Muscle layer of duodenum (tissue), 2 donors: Measurements from ENCODE around the gene USP3.
A peak's percentile ranks its signal among the peaks of the same experiment; 100 is the strongest.

Experiments used
- H3K27ac ChIP-seq: one replicate; pipeline ENCODE4 v1.7.0; 2013; ENCODE audit warnings: mild to moderate bottlenecking, low read length
- H3K27me3 ChIP-seq: one replicate; pipeline ENCODE4 v1.7.0; 2013; ENCODE audit warnings: low read depth, mild to moderate bottlenecking, control low read depth, low read length
- H3K36me3 ChIP-seq, 2 donors: one replicate each; pipeline ENCODE4 v1.7.0; 2013; ENCODE audit warnings: low read length in 2 of 2, control low read depth in 1 of 2, mild to moderate bottlenecking in 1 of 2; ENCODE audit not compliant: insufficient read depth in 2 of 2, control insufficient read depth in 1 of 2
- H3K4me1 ChIP-seq, 2 donors: one replicate each; pipeline ENCODE4 v1.7.0; 2013; ENCODE audit warnings: low read length in 2 of 2, mild to moderate bottlenecking in 2 of 2, control low read depth in 1 of 2, moderate library complexity in 1 of 2; ENCODE audit not compliant: insufficient read depth in 2 of 2, control insufficient read depth in 1 of 2
- H3K4me3 ChIP-seq, 2 donors: one replicate each; pipeline ENCODE4 v1.7.0; 2013; ENCODE audit warnings: low read length in 2 of 2, low read depth in 1 of 2, mild to moderate bottlenecking in 1 of 2
- H3K9me3 ChIP-seq, 2 donors: one replicate each; pipeline ENCODE4 v1.7.0; 2013; ENCODE audit warnings: low read length in 2 of 2, control low read depth in 1 of 2, mild to moderate bottlenecking in 1 of 2; ENCODE audit not compliant: control insufficient read depth in 1 of 2
- donor health status: healthy.

The USP3 gene

DNA sequence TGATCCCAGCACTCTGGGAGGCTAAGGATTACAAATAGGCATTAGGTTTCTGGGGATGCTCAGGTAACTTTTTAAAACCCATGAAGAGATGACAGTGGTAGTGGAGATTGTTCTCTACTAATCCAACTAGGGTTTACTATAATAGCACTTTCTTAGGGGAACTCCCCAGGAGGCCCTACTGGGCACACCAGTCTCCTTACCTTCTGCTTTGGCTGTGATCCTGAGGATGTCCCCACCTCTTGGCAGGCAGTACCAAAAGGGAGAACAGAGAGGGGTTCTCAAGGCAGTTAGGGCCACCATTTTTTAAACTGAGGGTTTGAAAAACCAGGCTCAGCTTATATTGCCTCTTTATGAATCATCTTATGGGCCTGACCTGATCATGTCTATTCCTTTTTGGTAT, 77.8 kb downstream of the USP3 start:
- Histone ChIP-seq H3K4me1 (peaks cover 0 to 3% of the 10 kb centered on the region in 2 donors), H3K4me3 (no peak overlapping the region), H3K27me3 (no peaks in the 10 kb centered on the region), H3K36me3 (peaks cover 16 to 26% of the 10 kb centered on the region in 2 donors), H3K9me3 (no peaks in the 10 kb centered on the region), H3K27ac (no peak overlapping the region)

DNA sequence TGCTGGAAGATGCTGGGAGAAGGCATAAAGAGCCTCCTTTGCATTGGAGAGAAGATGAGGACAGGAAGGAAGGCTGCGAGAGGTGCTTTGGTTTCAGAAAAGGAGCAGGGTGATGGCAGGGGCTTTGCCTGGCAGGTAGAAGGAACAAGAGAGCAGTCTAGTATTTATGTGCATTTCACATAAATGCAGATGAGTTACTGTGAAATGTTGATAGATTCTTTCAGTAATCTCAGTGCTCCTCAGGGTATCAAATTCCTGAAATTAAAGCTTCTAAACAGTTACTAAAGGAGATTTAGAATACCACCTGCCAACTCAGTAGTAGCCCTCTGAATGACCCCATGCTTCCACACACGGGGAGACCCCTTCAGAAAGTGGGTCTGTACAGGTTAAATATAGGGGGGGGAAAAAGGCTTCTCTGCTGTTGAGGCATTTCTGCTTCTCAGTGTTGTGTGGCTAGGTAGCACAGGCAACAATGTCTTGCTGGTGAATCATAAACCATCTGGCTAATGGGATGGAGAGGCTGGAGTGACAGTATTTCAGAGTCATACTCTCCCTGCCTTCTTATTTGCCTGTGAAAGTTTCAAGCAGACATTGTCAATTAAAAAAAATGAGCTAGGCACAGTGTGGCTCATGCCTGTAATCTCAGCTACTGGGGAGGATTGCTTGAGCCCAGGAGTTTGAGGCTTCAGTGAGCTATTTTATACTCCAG, 78.5 kb downstream of the USP3 start:
- peaks cover 0 to 7% of the 10 kb centered on the region in 2 donors for H3K4me1 ChIP-seq
- no peak overlapping the region for H3K4me3 ChIP-seq
- H3K27me3 ChIP-seq, result no peaks in the 10 kb centered on the region
- H3K9me3 ChIP-seq, result no peaks in the 10 kb centered on the region
- H3K27ac ChIP-seq, result no peak overlapping the region
- H3K36me3 ChIP-seq, result peaks cover 16 to 26% of the 10 kb centered on the region in 2 donors

DNA sequence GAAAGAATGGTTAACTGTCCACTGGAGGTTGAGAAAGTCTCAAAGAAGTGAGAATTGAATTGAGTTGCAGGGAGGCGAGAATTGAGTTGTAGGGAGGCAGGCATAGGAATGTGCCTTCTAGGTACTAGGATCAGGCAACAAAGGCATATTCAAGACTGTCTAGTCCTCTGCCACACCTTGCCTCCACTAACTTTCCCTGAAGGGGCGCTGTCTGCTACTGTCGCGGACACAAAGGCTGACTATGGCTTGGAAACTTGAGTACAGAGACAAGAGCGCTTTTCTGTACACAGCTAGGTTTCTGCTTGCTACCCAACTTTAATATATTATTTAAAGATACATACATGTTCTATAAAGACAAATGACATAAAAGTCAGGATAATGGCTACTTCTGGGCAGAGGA, 82.4 kb downstream of the USP3 start:
- no peak overlapping the region for H3K27ac ChIP-seq
- H3K4me1 ChIP-seq, result peaks cover 0 to 9% of the 10 kb centered on the region in 2 donors
- peaks cover 42 to 56% of the 10 kb centered on the region in 2 donors for H3K36me3 ChIP-seq
- H3K9me3 ChIP-seq, result no peaks in the 10 kb centered on the region
- no peaks in the 10 kb centered on the region for H3K27me3 ChIP-seq
- no peak overlapping the region for H3K4me3 ChIP-seq

DNA sequence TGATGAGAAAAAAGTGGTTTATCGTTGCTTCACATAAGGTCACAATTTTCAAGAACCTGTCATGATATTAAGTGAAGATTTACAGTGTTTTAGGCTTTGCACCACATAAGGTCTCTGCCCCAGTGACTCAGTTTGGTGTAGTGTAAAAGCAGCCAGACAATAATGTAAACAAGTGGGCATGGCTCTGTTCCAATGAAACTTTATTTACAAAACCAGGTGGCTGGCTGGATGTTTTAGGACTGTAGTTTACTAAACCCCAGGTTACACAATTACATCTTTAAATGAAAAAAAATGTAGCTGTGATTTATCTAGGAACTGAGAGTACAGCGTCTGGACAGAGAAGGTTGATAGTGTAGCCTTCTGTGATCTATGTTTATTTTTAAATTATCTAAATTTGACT, 83.1 kb downstream of the USP3 start:
- Histone ChIP-seq H3K4me3 (no peak overlapping the region), H3K27me3 (no peaks in the 10 kb centered on the region), H3K27ac (no peak overlapping the region), H3K4me1 (peaks cover 0 to 9% of the 10 kb centered on the region in 2 donors), H3K9me3 (no peaks in the 10 kb centered on the region), H3K36me3 (peaks cover 39 to 53% of the 10 kb centered on the region in 2 donors)

DNA sequence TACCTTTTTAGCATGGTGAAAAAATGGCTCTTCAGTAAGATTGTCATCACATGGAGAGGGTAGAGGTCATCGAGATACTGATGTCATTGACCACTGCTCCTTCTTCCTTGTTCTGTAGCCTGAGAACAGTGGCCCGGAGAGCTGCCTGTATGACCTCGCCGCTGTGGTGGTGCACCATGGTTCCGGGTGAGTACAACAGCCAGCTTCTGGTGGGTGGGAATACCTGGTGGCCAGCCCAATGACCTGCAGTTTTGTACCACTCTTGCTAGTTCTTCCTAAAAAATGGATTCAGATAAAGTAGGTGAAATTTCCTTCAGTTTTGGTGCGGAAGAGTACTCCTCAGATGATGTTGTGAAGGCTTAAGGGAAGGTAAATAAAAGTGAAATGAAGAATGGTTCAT, 84.4 kb downstream of the USP3 start:
- peaks cover 41 to 49% of the 10 kb centered on the region in 2 donors for H3K36me3 ChIP-seq
- H3K4me1 ChIP-seq, result peaks cover 0 to 9% of the 10 kb centered on the region in 2 donors
- H3K27ac ChIP-seq, result no peak overlapping the region
- H3K9me3 ChIP-seq, result no peaks in the 10 kb centered on the region
- no peak overlapping the region for H3K4me3 ChIP-seq
- no peaks in the 10 kb centered on the region for H3K27me3 ChIP-seq

DNA sequence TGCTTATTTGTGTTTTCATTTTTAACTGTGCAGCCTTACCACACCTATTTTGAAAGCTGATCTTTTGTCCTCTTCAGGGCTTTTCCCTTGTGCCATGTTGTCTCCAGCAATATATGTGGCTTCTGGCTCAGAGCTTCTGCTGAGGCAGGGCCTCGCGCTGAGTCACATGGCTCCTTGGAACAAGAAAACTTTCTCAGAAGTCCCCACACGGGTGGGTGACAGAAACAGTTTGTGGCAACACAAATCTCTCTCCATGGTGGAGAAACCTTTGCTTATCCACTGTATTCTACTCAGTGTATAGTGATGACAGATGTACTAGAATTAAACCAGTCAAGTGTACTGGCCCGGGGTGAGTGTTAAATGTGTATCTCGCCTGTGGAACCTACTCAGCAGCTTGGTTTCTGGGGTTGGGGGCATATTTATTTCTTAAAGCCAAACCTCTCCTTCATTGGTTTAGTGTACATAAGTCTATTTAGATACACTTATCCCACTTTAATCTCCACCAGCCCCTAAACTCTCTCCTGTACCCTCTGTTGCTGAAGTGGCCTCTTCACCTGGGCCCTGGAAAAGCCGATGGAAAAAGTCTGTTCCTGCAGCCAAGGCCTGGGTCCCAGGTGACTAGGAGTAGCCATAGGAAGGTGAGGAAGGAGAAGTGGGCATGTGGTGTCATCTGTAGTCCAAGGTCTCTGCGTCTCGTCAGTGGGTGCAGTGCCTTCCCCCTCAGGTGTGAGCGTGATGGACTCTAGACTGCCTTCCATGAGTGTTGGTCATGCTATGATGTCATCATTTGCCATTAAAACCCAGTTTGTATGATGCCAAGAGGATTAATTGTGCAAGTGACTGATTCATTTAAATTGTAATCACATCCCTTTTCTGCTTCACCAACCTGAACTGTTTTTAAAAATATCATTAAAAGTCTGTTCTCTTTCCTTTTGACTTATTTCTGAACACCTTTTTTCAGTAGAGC, 89.6 kb downstream of the USP3 start:
- Histone ChIP-seq H3K9me3 (no peaks in the 10 kb centered on the region), H3K27ac (no peak overlapping the region), H3K4me1 (peaks cover 14 to 15% of the 10 kb centered on the region in 2 donors), H3K27me3 (no peaks in the 10 kb centered on the region), H3K36me3 (peaks cover 28 to 35% of the 10 kb centered on the region in 2 donors), H3K4me3 (no peak overlapping the region)

DNA sequence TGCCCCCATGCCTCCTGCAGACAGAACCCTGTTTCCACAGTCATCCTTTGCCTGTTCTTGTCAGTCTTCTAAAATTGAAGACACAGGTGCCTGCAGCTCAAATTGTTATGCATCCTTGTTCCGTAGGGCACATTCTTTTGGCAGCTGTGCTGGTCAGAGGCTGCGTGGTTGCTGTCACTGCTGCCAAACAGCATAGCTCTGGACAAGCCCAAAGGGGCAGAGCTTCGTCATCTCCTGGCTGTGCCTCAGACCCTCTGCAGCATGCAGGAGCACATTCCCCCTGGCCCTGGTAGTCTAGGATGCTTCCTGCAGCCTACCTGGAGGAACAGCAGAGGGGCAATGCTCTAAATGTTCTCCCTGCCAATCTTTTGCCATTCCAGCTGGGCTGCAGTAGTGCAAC, 90.7 kb downstream of the USP3 start:
- H3K4me1 ChIP-seq, result peaks cover 14 to 19% of the 10 kb centered on the region in 2 donors
- H3K9me3 ChIP-seq, result no peaks in the 10 kb centered on the region
- H3K4me3 ChIP-seq, result no peak overlapping the region
- peak overlapping the region; percentile 71 for H3K27ac ChIP-seq
- H3K27me3 ChIP-seq, result no peaks in the 10 kb centered on the region
- peaks cover 19 to 26% of the 10 kb centered on the region in 2 donors for H3K36me3 ChIP-seq

DNA sequence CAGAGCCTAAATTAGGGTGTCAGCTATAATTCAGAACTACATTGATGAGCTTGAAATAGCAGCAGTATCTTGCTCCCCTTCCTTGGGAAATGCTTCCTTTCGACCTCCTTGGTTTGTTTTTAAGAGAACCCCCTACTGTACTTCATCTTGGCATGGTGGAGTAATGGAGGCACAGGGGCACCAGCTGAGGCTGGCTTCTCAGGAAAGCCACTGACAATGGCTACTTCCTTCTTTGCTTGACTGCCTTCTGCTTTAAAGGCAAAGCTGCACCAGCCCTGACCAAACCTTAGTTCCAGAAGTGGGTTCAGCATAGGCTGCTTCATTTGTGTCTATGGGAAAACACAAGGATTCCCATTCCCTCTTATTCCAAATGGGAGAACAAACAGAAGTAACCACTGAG, 91.3 kb downstream of the USP3 start:
- Histone ChIP-seq H3K27ac (peak overlapping the region; percentile 71), H3K36me3 (peaks cover 19 to 21% of the 10 kb centered on the region in 2 donors), H3K4me1 (peaks cover 14 to 19% of the 10 kb centered on the region in 2 donors), H3K4me3 (no peak overlapping the region), H3K9me3 (no peaks in the 10 kb centered on the region), H3K27me3 (no peaks in the 10 kb centered on the region)

DNA sequence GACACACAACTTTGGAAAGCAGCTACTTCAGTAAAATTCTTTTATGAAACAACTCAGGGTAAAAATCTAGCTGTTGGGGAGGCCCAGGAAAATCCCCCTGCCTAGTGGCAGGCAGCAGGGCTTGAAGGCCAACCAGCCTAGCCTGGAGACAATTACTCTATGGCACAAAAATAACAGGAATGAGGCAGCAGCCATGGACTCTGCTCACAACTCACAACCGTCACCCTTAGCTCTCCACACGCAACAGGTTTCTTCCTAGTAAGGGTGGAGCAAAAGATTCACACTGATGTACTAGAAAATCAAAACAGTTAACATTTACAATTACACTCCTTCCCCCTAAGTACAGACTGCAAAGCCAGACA, 92.3 kb downstream of the USP3 start:
- no peaks in the 10 kb centered on the region for H3K27me3 ChIP-seq
- peak overlapping the region in 1 of 2 donors; percentile 83 for H3K4me3 ChIP-seq
- H3K4me1 ChIP-seq, result peaks cover 16 to 19% of the 10 kb centered on the region in 2 donors
- H3K27ac ChIP-seq, result peak overlapping the region; percentile 71
- no peaks in the 10 kb centered on the region for H3K9me3 ChIP-seq
- H3K36me3 ChIP-seq, result peaks cover 11 to 12% of the 10 kb centered on the region in 2 donors

DNA sequence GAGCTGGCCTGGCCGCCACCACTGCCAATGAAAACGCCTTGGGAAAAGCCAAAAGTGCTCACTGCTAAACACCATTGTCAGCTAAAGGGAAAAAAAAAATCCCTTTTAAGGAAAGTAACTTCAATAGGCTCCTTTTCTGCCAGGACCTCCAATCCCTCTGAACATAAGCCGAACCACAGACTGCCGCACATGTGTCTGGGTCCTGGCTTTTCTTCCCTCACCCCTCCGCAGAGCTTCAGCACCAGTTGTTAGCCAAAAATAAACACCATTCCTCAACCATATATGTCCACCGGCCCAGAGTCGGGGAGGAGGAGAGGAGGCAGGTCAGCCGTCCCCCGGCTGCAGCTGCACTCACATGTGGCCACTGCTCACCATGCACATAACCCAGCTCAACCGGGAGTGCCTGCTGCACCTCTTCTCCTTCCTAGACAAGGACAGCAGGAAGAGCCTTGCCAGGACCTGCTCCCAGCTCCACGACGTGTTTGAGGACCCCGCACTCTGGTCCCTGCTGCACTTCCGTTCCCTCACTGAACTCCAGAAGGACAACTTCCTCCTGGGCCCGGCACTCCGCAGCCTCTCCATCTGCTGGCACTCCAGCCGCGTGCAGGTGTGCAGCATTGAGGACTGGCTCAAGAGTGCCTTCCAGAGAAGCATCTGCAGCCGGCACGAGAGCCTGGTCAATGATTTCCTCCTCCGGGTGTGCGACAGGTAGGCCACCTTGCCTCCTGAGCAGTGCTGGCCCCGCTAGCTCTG, 92.8 kb downstream of the USP3 start, which contains the start of gene FBXL22:
Gene FBXL22 (plus strand): TSS at position 350 of the 753 bp plus-strand sequence. CDS start 6 bp downstream, at position 356.
- Histone ChIP-seq H3K27me3 (no peaks in the 10 kb centered on the region), H3K36me3 (peaks cover 8 to 11% of the 10 kb centered on the region in 2 donors), H3K9me3 (no peaks in the 10 kb centered on the region), H3K27ac (peak within 1 kb of the TSS; percentile 71), H3K4me1 (peaks cover 19 to 21% of the 10 kb centered on the region in 2 donors), H3K4me3 (peak within 1 kb of the TSS; percentile 60 to 83)

DNA sequence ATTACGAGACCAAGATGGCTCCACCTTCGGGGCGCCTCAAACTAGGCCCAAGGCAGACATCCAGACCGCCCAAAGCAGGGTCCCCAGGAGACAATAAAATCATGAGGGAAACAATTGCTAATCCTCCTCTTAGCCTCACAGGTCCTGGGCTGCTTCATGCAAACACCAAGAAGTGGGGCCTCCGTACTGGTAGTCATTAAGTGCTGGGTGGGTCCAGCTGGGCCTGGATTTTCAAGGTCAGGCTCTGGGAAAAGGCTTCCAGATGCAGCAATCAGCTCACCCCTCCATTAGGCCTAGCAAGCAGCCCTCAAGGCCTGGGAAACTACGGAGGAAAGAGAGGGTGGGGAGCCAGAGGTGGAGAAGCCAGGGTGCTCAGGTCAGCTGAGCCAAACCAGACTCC, 93.4 kb downstream of the USP3 start:
- Histone ChIP-seq H3K4me3 (peak overlapping the region; percentile 60 to 83), H3K27ac (peak overlapping the region; percentile 71), H3K27me3 (no peaks in the 10 kb centered on the region), H3K9me3 (no peaks in the 10 kb centered on the region), H3K36me3 (peaks cover 7 to 9% of the 10 kb centered on the region in 2 donors), H3K4me1 (peaks cover 19 to 21% of the 10 kb centered on the region in 2 donors)
